ENCODE data around the gene SGCD. TPM values are rescaled to one million over a fixed set of nuclear protein-coding genes. Genes with fewer than 3 reads are reported as not detected.
"Not testable (repeated sequence)": the region's sequence is repeated elsewhere in the genome, so short reads cannot be mapped to it uniquely, and the experiment has no call there.

Gene SGCD
- total RNA-seq, 2 experiments from 2014 or later = not detected

DNA sequence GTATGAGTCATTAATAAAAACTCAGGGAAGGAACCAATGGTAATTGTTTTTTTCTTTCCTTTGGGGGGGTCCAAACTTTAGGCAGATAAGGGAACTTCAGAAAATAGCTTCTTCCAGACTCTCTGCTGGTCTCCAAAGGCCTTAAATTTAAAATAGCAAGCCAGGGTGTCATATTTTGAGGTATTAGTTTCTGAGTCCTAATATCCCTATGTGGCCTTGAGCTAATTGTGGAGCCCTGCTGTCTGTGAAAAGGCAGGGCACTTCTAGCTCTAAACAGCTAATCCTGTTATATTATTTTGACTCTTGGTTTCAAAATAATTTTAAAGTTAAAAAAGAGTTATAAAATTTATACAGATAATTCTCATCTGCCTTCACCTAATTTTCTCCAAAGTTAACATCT lies 327.5 kb downstream of the SGCD start:
- no peak overlapping the region for H3K27ac Mint-ChIP-seq
- DNase-seq = no peak
- no peaks in the 10 kb centered on the region for H3K9me3 Mint-ChIP-seq
- peaks cover 2% of the 10 kb centered on the region for H3K4me1 Mint-ChIP-seq
- no peaks in the 10 kb centered on the region for H3K36me3 Mint-ChIP-seq
- no peak overlapping the region for H3K4me3 Mint-ChIP-seq
- peaks cover 10% of the 10 kb centered on the region for H3K27me3 Mint-ChIP-seq

DNA sequence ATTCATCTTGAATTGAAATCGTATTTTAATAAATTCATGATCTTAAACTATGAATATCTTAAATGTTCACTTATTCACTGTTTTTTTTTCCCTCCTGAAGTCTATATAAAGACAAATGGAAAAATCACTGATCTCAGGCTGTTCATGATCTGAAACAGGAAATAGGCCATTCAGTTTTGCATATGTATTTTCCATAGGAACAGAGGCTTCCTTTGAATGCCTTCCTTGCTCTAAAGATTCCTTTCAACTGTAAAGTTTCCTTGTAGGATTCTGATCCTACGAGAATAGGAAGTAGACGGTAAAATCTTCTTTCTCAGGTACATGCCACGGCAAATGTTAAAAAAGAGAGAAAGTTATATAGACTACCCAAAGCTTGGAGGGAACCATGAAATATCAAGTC lies 328.8 kb downstream of the SGCD start:
- no peak for DNase-seq
- Mint-ChIP-seq H3K36me3 (no peaks in the 10 kb centered on the region), H3K4me1 (peaks cover 2% of the 10 kb centered on the region), H3K4me3 (no peak overlapping the region), H3K27me3 (peaks cover 10% of the 10 kb centered on the region), H3K27ac (no peak overlapping the region), H3K9me3 (no peaks in the 10 kb centered on the region)

DNA sequence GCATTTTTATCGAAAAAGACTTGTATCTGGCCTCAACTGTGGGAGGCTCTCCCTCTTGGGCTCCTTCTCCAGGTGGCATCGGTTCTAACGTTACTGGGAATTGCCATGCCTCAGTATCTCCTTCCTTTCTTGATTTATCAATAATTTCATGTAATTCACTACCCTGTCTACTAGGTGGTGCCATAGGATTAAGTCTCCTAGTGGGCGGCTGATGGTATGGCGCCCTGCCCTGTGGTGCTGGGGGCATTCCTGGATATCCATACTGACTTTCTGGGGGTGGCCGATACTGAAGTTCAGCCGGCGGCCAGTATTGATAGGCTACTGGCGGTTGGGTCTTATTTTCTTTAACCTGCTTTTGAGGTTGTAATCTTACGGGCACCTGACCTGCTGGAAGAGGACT lies 337.9 kb downstream of the SGCD start:
- not testable (repeated sequence) for H3K27me3 Mint-ChIP-seq, H3K4me1 Mint-ChIP-seq, H3K9me3 Mint-ChIP-seq, H3K27ac Mint-ChIP-seq, H3K36me3 Mint-ChIP-seq, DNase-seq, H3K4me3 Mint-ChIP-seq

DNA sequence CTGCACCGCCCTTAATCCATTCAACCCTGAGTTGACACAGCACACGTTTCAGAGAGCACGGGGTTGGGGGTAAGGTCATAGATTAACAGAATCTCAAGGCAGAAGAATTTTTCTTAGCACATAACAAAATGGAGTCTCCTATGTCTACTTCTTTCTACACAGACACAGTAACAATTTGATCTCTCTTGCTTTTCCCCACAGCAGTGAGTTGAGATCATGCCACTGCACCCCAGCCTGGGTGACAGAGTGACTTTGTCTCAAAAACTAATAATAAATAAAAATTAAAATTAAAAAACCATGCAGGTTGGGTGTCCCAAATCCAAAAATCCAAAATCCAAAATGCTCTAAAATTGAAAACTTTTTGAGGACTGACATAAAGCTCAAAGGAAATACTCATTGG lies 339.7 kb downstream of the SGCD start:
- H3K4me3 Mint-ChIP-seq, DNase-seq, H3K9me3 Mint-ChIP-seq, H3K4me1 Mint-ChIP-seq, H3K36me3 Mint-ChIP-seq, H3K27me3 Mint-ChIP-seq, H3K27ac Mint-ChIP-seq: not testable (repeated sequence)

DNA sequence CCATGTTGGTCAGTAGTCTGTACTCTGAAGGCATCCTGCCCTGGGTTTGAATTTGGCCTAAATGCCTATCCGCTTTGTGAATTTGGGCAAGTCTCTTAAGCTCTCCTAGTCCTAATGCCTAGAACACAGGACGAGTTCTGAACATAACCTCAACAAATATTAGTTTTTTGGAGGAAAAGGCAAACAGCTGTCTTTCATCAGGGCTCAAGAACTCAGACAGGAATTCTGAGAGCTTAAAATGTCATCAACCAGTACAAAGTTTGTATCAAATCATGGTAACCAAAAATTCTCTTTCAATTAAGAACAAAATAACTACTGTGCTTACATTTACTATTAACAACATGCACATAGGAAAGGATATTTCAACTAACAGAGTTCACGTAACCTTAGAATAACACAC lies 340.7 kb downstream of the SGCD start:
- H3K4me3 Mint-ChIP-seq = no peak overlapping the region
- H3K4me1 Mint-ChIP-seq = no peaks in the 10 kb centered on the region
- H3K27me3 Mint-ChIP-seq = no peaks in the 10 kb centered on the region
- DNase-seq = no peak
- no peaks in the 10 kb centered on the region for H3K36me3 Mint-ChIP-seq
- H3K27ac Mint-ChIP-seq = no peak overlapping the region
- H3K9me3 Mint-ChIP-seq = no peaks in the 10 kb centered on the region

DNA sequence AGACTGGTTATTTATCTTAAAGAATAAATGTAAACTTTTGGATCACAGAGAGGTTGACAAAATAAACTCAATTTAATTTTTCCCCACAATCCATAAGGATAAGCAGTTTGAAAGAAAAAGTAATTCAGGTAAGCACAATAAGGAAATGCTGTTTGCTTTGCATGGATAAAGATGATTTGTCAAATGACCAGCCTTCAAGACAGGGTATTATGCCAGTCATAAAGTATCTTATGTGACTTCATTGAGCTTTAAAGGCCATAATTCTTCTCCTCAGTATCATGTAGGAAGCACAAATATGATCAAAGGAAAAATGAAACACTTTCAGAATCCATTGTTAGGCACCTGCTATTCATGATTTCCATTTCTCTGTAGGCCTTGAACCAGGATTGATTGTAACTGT lies 342.5 kb downstream of the SGCD start:
- H3K36me3 Mint-ChIP-seq = no peaks in the 10 kb centered on the region

DNA sequence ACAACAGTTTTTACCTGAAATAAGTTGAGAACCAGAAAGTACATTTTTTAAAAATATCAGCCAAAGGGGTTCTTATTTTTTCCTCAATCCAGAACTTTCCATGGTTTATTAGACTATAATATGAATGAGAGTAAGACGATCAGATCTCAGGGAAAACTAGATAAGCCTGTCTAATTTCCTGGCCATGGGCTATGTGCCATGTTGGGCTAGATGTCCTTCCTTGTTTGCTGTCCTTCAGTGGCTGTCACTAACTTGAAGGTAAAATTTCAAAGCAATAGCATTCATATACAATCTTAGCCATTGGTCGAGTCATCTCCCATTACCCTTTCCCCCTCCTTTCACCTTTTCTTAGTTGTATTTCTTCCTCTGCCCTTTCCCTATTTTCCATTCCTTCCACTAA lies 343.7 kb downstream of the SGCD start:
- no peaks in the 10 kb centered on the region for H3K9me3 Mint-ChIP-seq
- no peak for DNase-seq
- H3K4me1 Mint-ChIP-seq = no peaks in the 10 kb centered on the region
- no peak overlapping the region for H3K4me3 Mint-ChIP-seq
- H3K27me3 Mint-ChIP-seq = no peaks in the 10 kb centered on the region
- no peak overlapping the region for H3K27ac Mint-ChIP-seq
- no peaks in the 10 kb centered on the region for H3K36me3 Mint-ChIP-seq

More for the DNA sequence above, 342.5 kb downstream of the SGCD start:
- Mint-ChIP-seq H3K4me3 (no peak overlapping the region), H3K27ac (no peak overlapping the region), H3K27me3 (no peaks in the 10 kb centered on the region), H3K9me3 (no peaks in the 10 kb centered on the region), H3K4me1 (no peaks in the 10 kb centered on the region)
- no peak for DNase-seq

DNA sequence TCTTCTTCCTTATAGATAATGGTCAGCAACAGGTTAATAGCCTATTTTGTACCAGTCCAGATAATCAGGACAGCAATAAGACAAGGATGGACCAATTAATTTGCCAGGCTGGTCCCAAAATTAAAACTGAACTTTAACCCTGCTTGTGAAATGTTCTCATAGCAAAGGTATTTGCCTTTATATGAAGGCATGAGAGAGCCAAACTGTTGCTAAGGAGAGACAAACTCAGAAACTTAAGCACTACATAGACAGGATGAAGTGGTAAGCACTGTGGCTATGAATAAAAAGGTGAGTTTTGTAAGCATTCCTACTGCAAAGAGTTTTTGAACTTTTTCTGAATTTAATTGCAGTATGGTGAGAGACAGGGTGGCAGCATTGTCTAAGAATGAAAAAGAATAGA lies 348.4 kb downstream of the SGCD start:
- H3K4me3 Mint-ChIP-seq = no peak overlapping the region
- no peaks in the 10 kb centered on the region for H3K36me3 Mint-ChIP-seq
- H3K27ac Mint-ChIP-seq = no peak overlapping the region
- H3K4me1 Mint-ChIP-seq = peaks cover 2% of the 10 kb centered on the region
- peaks cover 3% of the 10 kb centered on the region for H3K27me3 Mint-ChIP-seq
- DNase-seq = no peak
- no peaks in the 10 kb centered on the region for H3K9me3 Mint-ChIP-seq

DNA sequence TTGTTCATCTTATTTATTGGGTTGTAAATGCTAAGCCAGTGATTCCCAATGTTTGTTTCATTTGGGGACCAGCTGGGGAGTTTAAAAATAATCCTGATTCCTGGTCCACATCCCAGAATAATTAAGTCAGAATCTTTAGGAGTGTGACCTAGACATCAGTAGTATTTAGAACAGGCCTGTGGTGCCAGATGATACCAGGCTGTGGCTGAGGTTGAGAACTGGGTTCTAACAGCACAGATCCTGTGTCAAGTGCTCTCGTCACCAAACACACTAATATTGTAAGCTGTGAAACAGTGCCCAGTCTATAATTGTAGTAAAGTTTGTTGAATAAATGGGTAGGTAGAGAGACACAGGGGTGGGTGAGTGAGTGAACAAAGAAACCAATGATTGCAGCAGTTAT lies 351.0 kb downstream of the SGCD start:
- Mint-ChIP-seq H3K4me1 (peaks cover 2% of the 10 kb centered on the region), H3K4me3 (no peak overlapping the region), H3K36me3 (no peaks in the 10 kb centered on the region), H3K9me3 (no peaks in the 10 kb centered on the region), H3K27me3 (peaks cover 11% of the 10 kb centered on the region), H3K27ac (no peak overlapping the region)
- DNase-seq = no peak

DNA sequence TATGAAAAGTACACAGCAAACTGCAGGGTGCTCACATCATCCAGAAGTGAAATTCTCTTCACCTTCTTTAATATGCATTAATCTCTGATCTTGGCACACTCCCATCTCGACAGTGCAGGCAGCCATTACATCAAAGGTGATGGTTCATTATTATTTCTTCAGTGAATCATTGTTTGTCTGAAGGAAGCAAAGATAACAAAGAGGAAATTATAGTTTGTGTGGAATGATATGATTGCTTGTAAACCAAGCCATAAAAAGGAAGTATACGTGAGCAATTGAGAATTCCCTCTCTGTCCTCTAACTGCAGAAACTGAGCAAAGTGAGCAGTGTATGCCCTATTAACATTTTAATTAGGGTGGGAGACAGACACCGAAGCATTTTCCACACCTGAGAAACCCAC lies 351.5 kb downstream of the SGCD start:
- no peak for DNase-seq
- H3K27me3 Mint-ChIP-seq = peaks cover 14% of the 10 kb centered on the region
- H3K9me3 Mint-ChIP-seq = no peaks in the 10 kb centered on the region
- no peak overlapping the region for H3K27ac Mint-ChIP-seq
- H3K4me3 Mint-ChIP-seq = no peak overlapping the region
- H3K36me3 Mint-ChIP-seq = no peaks in the 10 kb centered on the region
- peaks cover 4% of the 10 kb centered on the region for H3K4me1 Mint-ChIP-seq

DNA sequence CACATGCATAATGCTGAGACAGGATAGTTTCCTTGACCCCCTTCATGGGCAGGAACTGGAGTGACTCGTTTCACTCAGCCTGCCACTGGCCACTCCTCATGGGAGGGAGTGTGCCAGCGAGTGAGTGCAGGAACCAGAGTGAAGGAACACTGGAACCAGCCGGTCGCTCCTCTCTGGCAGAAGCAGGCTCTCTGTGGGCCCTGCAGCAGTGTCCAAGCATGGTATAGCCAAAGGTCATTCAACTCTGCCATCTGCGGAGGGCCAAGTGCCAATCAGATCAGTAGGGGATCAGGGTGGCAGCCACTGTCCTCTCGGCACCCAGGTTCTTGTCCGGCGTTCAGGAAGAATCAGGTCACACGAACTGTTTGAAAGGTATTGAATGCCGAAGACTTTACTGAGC lies 353.9 kb downstream of the SGCD start:
- no peak for DNase-seq
- Mint-ChIP-seq H3K4me1 (peaks cover 4% of the 10 kb centered on the region), H3K27ac (no peak overlapping the region), H3K27me3 (peaks cover 22% of the 10 kb centered on the region), H3K4me3 (no peak overlapping the region), H3K36me3 (no peaks in the 10 kb centered on the region), H3K9me3 (no peaks in the 10 kb centered on the region)

DNA sequence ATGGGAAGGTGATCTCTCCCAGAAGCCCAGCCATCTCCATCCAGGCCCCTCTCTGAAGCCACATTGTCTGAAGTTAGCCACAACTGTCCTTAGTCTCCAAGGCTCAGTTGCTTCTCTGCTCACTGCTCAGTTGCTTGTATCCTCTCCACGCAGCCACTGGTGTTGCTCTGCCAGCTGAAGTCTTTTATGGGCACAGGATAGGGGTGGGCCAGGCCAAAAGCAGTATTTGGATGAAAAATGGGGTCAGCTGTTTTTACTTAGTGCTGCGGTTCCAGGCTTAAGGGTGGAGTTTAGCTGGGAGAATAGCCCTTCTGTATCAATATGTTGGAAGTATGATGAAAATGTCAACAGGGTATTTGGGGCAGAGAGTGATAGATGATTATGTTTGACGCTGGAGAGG lies 354.3 kb downstream of the SGCD start:
- Mint-ChIP-seq H3K27me3 (peaks cover 22% of the 10 kb centered on the region), H3K36me3 (no peaks in the 10 kb centered on the region), H3K27ac (no peak overlapping the region), H3K4me3 (no peak overlapping the region), H3K4me1 (peaks cover 4% of the 10 kb centered on the region), H3K9me3 (no peaks in the 10 kb centered on the region)
- no peak for DNase-seq

DNA sequence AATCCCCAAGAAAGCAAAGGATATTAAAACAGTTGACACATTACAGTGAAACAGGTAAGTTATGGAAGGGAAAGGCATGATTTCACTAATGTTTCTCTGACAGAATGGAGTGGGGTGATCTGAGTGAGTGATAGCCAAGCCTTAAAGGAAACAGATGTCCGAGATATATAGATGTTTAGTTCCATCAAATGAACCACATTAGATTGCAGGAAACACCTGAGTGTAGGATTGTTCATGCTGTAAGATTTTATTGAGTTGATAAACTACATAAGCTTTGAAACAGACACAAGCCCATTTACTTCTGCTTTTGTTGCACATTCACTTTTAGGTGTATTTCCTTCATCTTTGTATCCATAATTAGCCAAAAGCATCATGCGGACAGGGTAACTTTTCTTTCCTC lies 356.0 kb downstream of the SGCD start:
- Mint-ChIP-seq H3K36me3 (no peaks in the 10 kb centered on the region), H3K9me3 (no peaks in the 10 kb centered on the region), H3K27ac (no peak overlapping the region), H3K27me3 (peaks cover 33% of the 10 kb centered on the region), H3K4me3 (no peak overlapping the region), H3K4me1 (peaks cover 4% of the 10 kb centered on the region)
- no peak for DNase-seq

DNA sequence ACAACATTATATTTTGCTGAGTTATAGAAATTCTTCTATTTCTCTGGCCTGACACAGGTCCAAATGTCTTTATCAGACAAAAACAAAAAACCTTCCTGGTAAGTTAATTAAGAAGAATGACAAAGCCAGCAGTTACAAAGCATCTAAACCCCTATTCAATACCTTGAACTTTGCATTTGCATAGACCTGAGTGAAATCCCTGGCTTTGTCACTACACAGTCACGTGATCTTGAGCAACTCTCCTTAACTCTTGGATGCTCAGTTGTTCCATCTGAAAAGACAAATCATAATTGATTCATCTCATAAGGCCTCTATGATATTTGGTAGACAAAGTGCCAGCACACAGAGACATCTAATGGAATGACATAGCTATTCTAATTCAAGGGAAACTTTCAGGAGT lies 356.5 kb downstream of the SGCD start:
- Mint-ChIP-seq H3K27me3 (peaks cover 33% of the 10 kb centered on the region), H3K9me3 (no peaks in the 10 kb centered on the region), H3K4me1 (peaks cover 4% of the 10 kb centered on the region), H3K4me3 (no peak overlapping the region), H3K27ac (no peak overlapping the region), H3K36me3 (no peaks in the 10 kb centered on the region)
- DNase-seq = no peak

DNA sequence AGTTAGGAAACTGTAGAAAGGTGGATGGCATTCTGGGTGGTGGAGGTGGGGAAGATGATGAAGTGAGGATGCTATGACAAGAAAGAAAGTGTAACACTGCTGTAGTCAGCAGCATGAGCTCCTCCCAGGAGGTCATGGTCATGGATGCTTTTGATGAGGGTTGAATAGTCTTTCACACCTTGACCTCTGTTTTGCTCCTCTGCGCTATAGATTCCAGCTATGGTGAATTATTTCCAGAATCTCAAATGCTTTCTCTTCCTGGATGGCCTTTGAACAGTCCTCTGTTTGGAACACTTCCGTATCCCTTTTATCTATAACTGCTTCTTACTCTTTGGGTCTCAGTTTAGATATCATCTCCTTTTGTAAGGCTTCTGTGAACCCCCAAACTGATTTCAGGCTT lies 357.3 kb downstream of the SGCD start:
- Mint-ChIP-seq H3K27ac (no peak overlapping the region), H3K4me3 (no peak overlapping the region), H3K9me3 (no peaks in the 10 kb centered on the region), H3K27me3 (peaks cover 32% of the 10 kb centered on the region), H3K4me1 (peaks cover 2% of the 10 kb centered on the region), H3K36me3 (no peaks in the 10 kb centered on the region)
- no peak for DNase-seq

DNA sequence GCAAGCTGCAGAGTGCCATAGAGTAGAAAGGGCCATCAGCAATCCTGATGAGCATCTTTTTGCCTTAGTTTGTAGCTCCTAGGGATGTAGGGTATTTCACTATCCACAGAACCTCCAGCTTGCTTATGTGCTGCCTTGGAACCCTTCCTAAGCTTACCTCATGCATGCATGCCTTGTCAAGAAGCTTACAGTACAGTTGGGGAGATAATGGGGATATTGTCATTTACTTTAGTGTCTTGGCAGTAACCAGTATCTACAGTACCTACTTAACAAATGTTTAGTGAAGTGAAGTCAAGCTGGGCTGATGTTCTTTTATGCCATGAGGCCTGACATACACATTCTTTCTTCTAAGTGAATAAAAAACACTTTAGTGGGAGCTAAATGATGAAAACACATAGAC lies 358.5 kb downstream of the SGCD start:
- Mint-ChIP-seq H3K4me1 (peaks cover 2% of the 10 kb centered on the region), H3K9me3 (no peaks in the 10 kb centered on the region), H3K27ac (no peak overlapping the region), H3K4me3 (no peak overlapping the region), H3K36me3 (no peaks in the 10 kb centered on the region), H3K27me3 (peaks cover 36% of the 10 kb centered on the region)
- DNase-seq = no peak

DNA sequence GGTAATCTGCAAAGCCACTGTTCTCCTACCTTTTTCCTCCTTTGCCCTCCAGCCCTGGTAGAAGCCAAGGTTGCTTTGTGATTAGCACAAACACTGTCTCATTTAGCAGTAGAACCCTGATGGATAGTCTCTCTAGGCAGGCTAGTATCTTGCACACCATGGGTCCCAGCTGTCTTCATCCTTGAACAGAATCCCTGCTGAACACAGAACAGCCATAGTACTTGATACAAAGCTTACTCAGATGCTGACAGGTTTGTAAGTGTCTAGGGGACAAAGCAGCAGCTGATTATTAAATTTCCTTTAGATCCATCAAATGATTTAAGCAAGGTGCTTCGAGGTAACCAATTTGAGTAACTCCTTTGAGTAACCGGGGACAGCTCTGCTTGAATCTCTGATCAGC lies 359.4 kb downstream of the SGCD start:
- Mint-ChIP-seq H3K36me3 (no peaks in the 10 kb centered on the region), H3K4me3 (no peak overlapping the region), H3K4me1 (peaks cover 2% of the 10 kb centered on the region), H3K27ac (no peak overlapping the region), H3K27me3 (peaks cover 34% of the 10 kb centered on the region), H3K9me3 (no peaks in the 10 kb centered on the region)
- DNase-seq = no peak

Data from activated naive CD8-positive, alpha-beta T cell treated with anti-CD3 and anti-CD28 coated beads for 36 hours (primary cell).